NCI-H146 treated with DMSO at 0.1 percent for 48 hours (cell line): ENCODE measurements around the gene SH3BP5L.

Experiments used
- DNase-seq: peaks from one replicate; lab custom pipeline; 2025; ENCODE audit not compliant: unreplicated experiment; lab: John Stamatoyannopoulos, UW

SH3BP5L gene

DNA sequence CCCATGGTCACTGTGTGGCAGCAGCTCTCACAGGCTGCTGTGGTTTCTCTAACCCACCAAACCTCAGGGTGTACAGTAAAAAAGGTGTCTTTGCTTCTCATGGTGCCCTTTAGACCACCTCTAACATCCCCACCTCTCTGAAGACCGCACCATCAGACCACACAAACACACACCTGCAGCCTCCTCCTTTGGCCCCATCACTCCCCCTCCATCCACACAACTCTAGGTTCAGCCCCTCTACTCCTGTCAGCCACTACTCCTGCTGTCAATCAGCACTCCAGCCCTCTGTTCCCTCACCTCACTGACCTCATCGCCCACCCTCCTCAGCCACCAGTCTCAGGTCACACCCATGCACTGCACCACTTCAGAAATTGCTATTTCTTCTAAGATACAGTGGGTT lies 25.7 kb upstream of the SH3BP5L start:
- no peak for DNase-seq

DNA sequence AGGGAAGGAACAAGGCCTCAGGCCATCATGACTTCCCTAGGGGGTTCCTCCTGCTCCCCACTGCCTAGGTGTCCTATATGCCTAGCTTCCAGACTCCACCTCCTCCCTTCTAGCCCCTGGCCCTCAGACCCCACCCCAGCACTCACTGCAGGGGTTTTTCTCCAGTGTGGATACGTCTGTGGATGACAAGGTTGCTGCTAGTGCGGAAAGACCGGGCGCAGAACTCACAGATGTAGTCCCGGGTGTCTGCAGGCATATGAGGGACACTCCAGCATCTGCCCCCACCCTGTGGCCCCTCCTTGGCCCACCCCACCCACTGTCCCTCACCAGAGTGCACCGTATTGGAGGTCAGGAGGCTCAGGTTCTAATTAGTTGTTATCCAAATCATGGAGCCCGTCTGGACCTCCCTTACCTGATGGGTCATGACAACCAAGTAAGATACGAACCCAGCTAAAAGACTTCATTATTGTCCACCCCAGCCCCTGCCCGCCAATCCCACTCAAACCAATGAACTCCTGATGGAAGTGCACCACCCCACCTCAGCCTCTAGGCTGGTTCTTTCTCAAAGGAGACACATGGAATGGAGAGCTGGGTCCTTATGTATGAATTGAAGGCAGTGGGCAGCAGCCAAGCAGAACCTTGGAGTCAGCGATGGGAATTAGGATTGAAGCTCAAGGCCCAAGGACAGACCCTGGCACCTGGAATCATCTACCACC lies 25.0 kb upstream of the SH3BP5L start:
- no peak for DNase-seq

- DNase-seq: no peak
Measured at GRCh38 chr1:248850124-248850523, 24.4 kb upstream of the SH3BP5L start.

GRCh38 chr1:248849637-248850036 lies 23.9 kb upstream of the SH3BP5L start:
- no peak for DNase-seq

GRCh38 chr1:248849152-248849551 lies 23.4 kb upstream of the SH3BP5L start:
- DNase-seq: no peak

DNA sequence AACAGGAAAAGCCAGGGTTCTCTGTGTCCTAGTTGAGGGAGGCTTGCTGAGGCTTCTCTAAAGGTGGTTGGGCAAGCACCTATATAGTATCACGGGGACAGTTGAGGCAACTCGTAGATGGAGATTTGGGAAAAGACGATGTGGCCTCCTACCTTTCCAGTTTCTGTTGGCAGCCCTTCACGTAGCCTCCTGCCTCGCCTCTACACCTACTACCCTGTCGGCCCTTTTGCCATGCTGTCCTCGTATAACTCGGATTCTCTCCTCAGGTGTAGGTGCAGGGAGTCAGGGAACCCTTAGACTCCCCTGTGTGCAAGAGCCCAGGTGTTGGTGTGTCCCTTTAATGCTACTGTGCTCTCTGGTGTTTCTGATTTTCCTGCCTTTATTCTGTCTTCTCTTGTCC lies 22.9 kb upstream of the SH3BP5L start:
- no peak for DNase-seq

DNA sequence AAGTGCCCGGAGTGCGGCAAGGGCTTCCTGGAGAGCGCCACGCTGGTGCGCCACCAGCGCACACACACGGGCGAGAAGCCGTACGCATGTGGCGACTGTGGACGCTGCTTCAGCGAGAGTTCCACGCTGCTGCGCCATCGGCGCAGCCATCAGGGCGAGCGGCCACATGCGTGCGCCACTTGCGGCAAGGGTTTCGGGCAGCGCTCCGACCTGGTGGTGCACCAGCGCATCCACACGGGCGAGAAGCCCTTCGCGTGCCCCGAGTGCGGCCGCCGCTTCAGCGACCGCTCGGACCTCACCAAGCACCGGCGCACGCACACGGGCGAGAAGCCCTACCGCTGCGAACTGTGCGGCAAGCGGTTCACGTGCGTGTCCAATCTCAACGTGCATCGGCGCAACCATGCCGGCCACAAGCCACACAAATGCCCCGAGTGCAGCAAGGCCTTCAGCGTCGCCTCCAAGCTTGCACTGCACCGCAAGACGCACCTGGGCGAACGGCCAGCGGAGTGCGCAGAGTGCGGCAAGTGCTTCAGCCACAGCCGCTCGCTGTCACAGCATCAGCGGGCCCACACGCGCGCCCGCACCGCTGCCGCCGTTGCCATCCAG lies 22.3 kb upstream of the SH3BP5L start:
- DNase-seq: no peak

DNA sequence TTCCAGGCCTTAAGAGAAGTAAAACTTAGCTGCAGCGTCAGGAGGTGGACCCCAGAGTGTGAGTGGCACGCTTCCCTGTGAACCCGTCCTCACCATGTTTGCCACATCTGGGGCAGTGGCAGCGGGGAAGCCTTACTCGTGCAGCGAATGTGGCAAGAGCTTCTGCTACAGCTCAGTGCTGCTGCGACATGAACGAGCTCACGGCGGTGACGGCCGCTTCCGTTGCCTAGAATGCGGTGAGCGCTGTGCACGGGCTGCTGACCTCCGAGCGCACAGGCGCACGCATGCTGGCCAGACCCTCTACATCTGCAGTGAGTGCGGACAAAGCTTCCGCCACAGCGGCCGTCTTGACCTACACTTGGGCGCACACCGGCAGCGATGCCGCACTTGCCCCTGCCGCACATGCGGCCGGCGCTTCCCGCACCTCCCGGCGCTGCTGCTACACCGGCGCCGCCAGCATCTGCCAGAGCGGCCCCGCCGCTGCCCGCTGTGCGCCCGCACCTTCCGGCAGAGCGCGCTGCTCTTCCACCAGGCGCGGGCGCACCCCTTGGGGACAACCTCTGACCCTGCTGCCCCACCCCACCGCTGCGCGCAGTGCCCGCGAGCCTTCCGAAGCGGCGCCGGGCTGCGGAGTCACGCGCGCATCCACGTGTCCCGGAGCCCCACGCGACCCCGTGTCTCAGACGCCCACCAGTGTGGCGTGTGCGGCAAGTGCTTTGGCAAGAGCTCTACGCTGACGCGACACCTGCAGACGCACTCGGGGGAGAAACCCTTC lies 21.7 kb upstream of the SH3BP5L start:
- no peak for DNase-seq

DNA sequence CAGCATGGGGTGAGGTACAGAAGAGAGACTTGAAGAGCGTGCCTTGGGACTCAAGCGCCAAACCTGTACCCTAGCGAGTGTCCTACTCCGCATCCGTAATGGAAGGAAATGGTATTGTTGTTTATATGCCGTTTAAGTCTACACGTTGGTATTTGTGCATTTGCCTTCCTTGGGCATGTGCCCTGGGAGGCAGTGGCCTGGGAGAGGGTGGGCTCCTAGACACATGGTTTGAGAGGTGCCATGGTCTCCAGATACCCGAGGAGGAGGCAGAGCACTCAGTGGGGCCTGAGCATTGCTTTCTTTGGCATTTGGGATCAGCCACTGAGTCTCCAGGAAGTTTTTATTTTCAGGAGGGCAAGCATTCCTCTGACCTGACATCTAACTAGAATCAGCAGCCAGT lies 18.8 kb upstream of the SH3BP5L start:
- no peak for DNase-seq

DNA sequence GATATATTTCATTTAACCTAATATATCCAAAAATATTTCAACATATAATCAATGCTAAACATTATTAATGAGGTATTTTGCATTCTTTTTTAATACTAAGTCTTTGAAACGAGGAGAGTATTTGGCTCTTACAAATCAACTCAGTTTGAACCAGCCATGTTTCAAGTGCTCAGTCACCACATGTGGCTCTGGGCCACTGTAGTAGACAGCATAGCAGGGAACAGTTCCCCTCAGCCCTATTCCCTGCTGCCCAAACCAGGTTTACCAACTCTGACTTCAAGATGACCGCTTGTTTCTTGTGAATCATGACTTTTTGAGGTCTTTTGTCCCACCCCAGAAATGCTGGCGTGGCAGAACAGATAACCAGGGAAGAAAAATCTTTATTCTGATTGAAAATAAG lies 18.0 kb upstream of the SH3BP5L start:
- DNase-seq: no peak

- DNase-seq: no peak
Measured at GRCh38 chr1:248842781-248843331, 17.1 kb upstream of the SH3BP5L start.

GRCh38 chr1:248841702-248842395 lies 16.1 kb upstream of the SH3BP5L start:
- peak; percentile 3 for DNase-seq

GRCh38 chr1:248840946-248841345 lies 15.2 kb upstream of the SH3BP5L start:
- DNase-seq: no peak

GRCh38 chr1:248839168-248839555 lies 13.4 kb upstream of the SH3BP5L start:
- DNase-seq: peak; percentile 58

DNA sequence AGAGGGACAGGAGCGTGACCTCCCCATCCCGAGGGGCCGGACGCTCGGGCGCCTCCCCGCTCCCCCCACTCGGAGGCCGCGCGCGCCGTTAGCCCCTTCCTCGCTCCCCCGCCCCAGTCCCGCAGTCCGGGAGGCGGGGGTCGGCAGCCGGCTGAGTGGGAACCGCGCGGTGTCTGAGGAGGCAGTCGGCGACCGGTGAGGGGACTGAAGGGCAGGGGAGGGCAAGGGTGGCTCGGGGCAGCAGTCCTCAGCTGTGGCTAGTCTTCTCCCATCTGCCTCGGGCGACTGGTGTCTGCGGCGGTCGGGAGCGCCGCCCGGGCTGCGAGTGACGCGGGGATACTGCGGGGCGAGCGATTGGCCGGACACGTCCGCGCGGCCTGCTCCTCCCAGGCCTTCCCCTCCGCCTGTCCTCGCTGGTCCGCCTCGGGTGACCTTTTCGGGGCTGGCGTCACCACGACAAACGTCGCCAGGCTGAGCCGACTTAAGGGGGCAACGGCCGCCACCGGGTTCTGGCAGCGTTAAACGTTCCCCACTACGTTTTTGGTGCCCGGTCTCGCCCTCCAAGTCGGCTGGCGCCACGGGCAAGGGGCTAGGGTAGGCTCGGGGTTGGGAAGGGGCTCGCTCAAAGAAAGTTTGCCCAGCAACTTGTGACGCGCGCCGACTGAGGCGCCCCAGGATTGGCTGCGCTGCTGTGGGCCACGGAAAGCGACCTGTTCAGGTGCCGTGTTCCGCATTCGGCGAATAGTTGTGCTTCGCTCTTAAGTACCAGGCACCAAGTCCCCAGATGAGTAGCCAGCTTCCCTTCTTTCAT lies 12.8 kb upstream of the SH3BP5L start:
- DNase-seq: peak; percentile 90

DNA sequence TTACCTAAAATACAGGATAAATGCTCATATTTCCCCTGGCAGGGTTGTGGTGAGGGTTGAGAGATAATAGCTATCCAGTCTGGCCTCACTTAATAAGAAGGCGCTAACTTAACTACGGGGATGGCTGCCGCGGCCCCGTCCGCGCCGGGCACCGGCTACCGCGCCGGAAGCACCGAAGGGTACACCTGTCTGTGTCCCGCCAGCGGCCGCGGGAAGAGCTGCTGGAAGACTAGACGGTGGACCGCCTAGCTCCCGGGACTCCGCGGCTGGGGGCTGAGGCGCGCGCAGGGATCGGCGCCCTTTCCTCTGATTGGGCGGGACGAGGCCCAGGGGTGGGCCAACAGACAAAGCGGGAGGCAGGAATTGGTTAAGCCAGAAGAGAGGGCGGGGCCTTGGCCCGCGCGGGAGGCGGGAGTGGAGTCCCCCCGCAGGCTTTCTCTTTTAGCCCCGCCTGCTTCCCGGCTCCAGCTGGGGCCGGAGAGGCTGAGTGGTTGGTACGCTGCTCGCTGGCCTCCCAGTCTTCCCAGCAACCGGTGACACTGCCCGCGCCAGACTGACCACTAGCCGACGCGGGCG lies 12.2 kb upstream of the SH3BP5L start, which contains the start of gene ZNF672:
Gene ZNF672, plus strand, starts transcription at position 444 of the 576 bp plus-strand sequence. CDS start 9,051 bp downstream, outside the sequence.
- DNase-seq: peak; percentile 99

DNA sequence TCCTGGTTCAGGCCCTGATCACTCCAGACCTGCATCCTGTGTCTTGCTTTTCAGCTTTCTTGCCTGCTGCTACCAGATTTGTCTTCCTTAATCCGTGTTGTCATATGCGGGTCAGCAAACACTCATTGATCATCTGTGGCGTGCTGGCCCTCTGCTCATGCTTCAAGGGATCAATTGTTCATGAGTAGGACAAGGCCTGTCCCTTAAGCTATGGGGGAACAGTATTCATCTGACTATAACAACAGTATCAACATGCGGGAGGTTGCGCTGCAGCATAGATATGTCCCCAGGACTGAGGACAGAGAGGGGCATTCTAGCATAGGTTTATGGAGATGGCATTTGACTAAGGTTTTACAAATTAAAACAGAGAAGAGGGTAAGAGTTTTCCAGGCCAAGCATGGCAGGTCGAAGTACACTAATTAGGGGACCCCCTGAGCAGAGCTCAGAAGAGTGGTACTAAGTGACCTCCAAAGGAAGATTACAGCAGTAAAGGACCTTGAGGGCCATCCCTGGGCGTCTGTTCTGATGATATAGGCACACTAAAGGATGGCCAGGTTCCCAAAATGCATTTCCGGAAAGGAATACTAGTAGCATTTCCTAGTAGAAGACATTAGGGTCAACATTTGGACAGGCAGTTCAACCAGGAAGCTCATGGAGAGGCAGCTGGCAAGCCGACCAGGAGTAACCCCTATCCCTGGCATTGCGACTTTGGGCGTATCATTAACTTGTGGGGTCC lies 11.5 kb upstream of the SH3BP5L start:
- peak; percentile 50 for DNase-seq

GRCh38 chr1:248834343-248834940 lies 8.7 kb upstream of the SH3BP5L start:
- no peak for DNase-seq

DNA sequence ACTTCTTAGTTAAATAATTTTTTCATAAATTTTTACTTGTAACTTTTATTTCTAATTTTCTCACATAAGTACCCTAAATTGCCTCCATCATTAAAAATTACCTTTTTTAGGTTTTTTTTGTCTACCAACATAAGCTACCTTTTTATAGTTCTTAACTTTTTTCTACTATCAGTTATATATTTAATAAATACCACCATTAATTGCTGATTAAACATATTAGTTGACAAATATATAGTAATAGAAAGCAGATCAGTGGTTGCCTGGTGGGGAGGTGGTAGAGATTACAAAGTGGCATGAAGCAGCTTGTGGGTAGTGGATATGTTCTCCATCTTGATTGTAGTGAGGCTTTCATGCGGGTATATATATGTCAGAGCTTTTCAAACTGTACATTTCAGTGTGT lies 6.1 kb upstream of the SH3BP5L start:
- DNase-seq: no peak
